ENCODE results near the gene GLI2. TPM values are rescaled to one million over a fixed set of nuclear protein-coding genes. Genes with fewer than 3 reads are reported as not detected.

Gene GLI2
- polyA plus RNA-seq, 2 of the 4 experiments (the other 2 are of a cell fraction): 5.6 to 12.5 TPM

DNA sequence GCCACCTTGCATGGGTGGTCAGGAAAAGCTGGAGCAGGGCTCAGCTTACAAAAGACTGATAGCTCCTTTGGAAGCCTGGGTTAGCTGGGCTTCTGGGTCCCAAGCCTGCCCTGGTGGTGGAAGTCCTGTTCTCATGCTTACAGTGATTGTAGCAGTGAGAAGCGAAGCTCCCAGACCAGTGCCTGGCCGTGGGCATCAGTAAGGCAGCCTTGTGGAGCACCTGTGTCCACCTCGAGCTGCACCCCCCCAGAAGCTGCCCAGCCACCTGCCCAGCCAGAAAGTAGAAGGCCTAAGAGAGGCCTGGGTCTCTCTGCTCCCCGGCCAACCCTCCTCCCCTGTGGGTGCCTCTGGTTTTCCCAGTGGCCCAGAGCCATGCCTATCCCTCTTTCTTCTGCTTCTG, 10.5 kb downstream of the GLI2 start:
- Histone ChIP-seq H3K4me2 (no peak overlapping the region), H3K9me3 (no peaks in the 10 kb centered on the region), H3K4me3 (no peak overlapping the region), H3K27ac (0 out of 6 replicates have a peak overlapping the region, but pooled peaks of 1 of the 2 experiments have one; percentile 12), H3K4me1 (peaks cover 28% of the 10 kb centered on the region)
- CTCF ChIA-PET: no interaction called here
- FAIRE-seq (no peak), ATAC-seq (no peak), DNase-seq (ENCODE audit: low read depth in 1 of 2, low spot score in 1 of 2) (no peak)
- TF ChIP-seq, protein P1, sequence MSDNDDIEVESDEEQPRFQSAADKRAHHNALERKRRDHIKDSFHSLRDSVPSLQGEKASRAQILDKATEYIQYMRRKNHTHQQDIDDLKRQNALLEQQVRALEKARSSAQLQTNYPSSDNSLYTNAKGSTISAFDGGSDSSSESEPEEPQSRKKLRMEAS (IDR thresholded peaks at IDR 0.05): no peak
- TF ChIP-seq HOXB5 (CRISPR knock-in tag; IDR thresholded peaks at IDR 0.05) (no peak), ZC3H11A (IDR thresholded peaks at IDR 0.05) (no peak), RCOR1 (IDR thresholded peaks at IDR 0.05; ENCODE audit: low read depth, low read length) (no peak), PHF8 (IDR thresholded peaks at IDR 0.05; ENCODE audit: borderline replicate concordance, low read depth) (no peak), MYC (IDR thresholded peaks at IDR 0.05; ENCODE audit: borderline replicate concordance, low read length) (no peak), CHD2 (IDR thresholded peaks at IDR 0.05; ENCODE audit: low read length, partially characterized antibody) (no peak), MAZ (IDR thresholded peaks at IDR 0.05; ENCODE audit: borderline replicate concordance, low read depth, low read length) (no peak), SMC3 (IDR thresholded peaks at IDR 0.05) (no peak), CBX2 (IDR thresholded peaks at IDR 0.05; ENCODE audit: borderline replicate concordance, low read depth) (no peak), NFE2L2 (conservative IDR thresholded peaks at IDR 0.05; ENCODE audit: low read length) (no peak), CEBPB (IDR thresholded peaks at IDR 0.05) (no peak), HOXA7 (CRISPR knock-in tag; IDR thresholded peaks at IDR 0.05) (no peak)
- TF ChIP-seq, protein P2, sequence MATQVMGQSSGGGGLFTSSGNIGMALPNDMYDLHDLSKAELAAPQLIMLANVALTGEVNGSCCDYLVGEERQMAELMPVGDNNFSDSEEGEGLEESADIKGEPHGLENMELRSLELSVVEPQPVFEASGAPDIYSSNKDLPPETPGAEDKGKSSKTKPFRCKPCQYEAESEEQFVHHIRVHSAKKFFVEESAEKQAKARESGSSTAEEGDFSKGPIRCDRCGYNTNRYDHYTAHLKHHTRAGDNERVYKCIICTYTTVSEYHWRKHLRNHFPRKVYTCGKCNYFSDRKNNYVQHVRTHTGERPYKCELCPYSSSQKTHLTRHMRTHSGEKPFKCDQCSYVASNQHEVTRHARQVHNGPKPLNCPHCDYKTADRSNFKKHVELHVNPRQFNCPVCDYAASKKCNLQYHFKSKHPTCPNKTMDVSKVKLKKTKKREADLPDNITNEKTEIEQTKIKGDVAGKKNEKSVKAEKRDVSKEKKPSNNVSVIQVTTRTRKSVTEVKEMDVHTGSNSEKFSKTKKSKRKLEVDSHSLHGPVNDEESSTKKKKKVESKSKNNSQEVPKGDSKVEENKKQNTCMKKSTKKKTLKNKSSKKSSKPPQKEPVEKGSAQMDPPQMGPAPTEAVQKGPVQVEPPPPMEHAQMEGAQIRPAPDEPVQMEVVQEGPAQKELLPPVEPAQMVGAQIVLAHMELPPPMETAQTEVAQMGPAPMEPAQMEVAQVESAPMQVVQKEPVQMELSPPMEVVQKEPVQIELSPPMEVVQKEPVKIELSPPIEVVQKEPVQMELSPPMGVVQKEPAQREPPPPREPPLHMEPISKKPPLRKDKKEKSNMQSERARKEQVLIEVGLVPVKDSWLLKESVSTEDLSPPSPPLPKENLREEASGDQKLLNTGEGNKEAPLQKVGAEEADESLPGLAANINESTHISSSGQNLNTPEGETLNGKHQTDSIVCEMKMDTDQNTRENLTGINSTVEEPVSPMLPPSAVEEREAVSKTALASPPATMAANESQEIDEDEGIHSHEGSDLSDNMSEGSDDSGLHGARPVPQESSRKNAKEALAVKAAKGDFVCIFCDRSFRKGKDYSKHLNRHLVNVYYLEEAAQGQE (IDR thresholded peaks at IDR 0.05): no peak
- TF ChIP-seq, protein P3, sequence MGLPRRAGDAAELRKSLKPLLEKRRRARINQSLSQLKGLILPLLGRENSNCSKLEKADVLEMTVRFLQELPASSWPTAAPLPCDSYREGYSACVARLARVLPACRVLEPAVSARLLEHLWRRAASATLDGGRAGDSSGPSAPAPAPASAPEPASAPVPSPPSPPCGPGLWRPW (IDR thresholded peaks at IDR 0.05): no peak
- TF ChIP-seq, protein P4, sequence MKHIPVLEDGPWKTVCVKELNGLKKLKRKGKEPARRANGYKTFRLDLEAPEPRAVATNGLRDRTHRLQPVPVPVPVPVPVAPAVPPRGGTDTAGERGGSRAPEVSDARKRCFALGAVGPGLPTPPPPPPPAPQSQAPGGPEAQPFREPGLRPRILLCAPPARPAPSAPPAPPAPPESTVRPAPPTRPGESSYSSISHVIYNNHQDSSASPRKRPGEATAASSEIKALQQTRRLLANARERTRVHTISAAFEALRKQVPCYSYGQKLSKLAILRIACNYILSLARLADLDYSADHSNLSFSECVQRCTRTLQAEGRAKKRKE (CRISPR knock-in tag; IDR thresholded peaks at IDR 0.05; ENCODE audit: low read depth): no peak
- POLR2A ChIA-PET: no interaction called here
- 88% methylated on average over 4 of the region's 4 CpGs for WGBS (ENCODE audit: missing lambda C conversion rate)

DNA sequence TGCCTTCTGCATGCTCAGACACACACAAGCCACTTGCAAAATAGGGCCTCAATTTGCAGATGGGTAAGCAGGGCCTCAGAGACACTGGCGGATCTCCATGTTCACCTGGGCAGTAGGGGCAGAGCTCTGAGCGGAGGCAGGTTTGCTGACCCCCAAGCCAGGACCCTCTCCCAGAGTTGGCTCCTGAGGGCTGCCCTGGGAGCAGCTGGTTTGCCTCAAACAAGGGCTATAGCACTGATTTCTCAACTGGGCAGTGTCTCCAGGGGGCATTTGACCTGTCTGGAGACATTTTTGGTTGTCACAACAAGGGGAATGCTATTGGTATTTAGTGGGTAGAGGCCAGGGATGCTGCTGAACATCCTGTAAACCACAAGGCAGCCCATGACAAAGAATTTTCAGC, 11.6 kb downstream of the GLI2 start:
- FAIRE-seq: no peak
- TF ChIP-seq CBX2 (IDR thresholded peaks at IDR 0.05; ENCODE audit: borderline replicate concordance, low read depth) (no peak), RFX5 (IDR thresholded peaks at IDR 0.05) (no peak), SREBF2 (IDR thresholded peaks at IDR 0.05) (no peak), EP300 (IDR thresholded peaks at IDR 0.05) (no peak), POLR2A (IDR thresholded peaks at IDR 0.05; ENCODE audit: low read length) (no peak), TFCP2L1 (CRISPR knock-in tag; IDR thresholded peaks at IDR 0.05) (no peak), ZFP36 (IDR thresholded peaks at IDR 0.05; ENCODE audit: borderline replicate concordance, partially characterized antibody) (no peak), JUNB (IDR thresholded peaks at IDR 0.05) (no peak), SMC3 (IDR thresholded peaks at IDR 0.05) (no peak), MYC (IDR thresholded peaks at IDR 0.05; ENCODE audit: borderline replicate concordance, low read length) (no peak), HOXB13 (CRISPR knock-in tag; IDR thresholded peaks at IDR 0.05; ENCODE audit: low read depth) (no peak), RCOR1 (IDR thresholded peaks at IDR 0.05; ENCODE audit: low read depth, low read length) (no peak), EHMT2 (IDR thresholded peaks at IDR 0.05; ENCODE audit: low read depth) (no peak), FOXS1 (CRISPR knock-in tag; IDR thresholded peaks at IDR 0.05) (no peak), CBX8 (IDR thresholded peaks at IDR 0.05) (no peak), ESRRA (IDR thresholded peaks at IDR 0.05; ENCODE audit: borderline replicate concordance, low read length) (no peak)
- TF ChIP-seq, protein P5, sequence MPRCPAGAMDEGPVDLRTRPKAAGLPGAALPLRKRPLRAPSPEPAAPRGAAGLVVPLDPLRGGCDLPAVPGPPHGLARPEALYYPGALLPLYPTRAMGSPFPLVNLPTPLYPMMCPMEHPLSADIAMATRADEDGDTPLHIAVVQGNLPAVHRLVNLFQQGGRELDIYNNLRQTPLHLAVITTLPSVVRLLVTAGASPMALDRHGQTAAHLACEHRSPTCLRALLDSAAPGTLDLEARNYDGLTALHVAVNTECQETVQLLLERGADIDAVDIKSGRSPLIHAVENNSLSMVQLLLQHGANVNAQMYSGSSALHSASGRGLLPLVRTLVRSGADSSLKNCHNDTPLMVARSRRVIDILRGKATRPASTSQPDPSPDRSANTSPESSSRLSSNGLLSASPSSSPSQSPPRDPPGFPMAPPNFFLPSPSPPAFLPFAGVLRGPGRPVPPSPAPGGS (IDR thresholded peaks at IDR 0.05): no peak
- TF ChIP-seq, protein P6, sequence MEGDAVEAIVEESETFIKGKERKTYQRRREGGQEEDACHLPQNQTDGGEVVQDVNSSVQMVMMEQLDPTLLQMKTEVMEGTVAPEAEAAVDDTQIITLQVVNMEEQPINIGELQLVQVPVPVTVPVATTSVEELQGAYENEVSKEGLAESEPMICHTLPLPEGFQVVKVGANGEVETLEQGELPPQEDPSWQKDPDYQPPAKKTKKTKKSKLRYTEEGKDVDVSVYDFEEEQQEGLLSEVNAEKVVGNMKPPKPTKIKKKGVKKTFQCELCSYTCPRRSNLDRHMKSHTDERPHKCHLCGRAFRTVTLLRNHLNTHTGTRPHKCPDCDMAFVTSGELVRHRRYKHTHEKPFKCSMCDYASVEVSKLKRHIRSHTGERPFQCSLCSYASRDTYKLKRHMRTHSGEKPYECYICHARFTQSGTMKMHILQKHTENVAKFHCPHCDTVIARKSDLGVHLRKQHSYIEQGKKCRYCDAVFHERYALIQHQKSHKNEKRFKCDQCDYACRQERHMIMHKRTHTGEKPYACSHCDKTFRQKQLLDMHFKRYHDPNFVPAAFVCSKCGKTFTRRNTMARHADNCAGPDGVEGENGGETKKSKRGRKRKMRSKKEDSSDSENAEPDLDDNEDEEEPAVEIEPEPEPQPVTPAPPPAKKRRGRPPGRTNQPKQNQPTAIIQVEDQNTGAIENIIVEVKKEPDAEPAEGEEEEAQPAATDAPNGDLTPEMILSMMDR (IDR thresholded peaks at IDR 0.05): no peak
- TF ChIP-seq, protein P7, sequence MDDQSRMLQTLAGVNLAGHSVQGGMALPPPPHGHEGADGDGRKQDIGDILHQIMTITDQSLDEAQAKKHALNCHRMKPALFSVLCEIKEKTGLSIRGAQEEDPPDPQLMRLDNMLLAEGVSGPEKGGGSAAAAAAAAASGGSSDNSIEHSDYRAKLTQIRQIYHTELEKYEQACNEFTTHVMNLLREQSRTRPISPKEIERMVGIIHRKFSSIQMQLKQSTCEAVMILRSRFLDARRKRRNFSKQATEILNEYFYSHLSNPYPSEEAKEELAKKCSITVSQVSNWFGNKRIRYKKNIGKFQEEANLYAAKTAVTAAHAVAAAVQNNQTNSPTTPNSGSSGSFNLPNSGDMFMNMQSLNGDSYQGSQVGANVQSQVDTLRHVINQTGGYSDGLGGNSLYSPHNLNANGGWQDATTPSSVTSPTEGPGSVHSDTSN (IDR thresholded peaks at IDR 0.05): no peak

More for the DNA sequence above, 11.6 kb downstream of the GLI2 start:
- 93% methylated on average over 2 of the region's 2 CpGs for WGBS (ENCODE audit: missing lambda C conversion rate)
- DNase-seq (ENCODE audit: low read depth in 1 of 2, low spot score in 1 of 2): no peak
- no peak overlapping the region for H3K4me2 ChIP-seq
- POLR2A ChIA-PET: interaction anchor here (0.6 kb wide), 1 partner anchor 18 kb away, joined by 3 read pairs; no protein-coding TSS in a partner anchor
- ATAC-seq: no peak
- no peaks in the 10 kb centered on the region for H3K9me3 ChIP-seq
- CTCF ChIA-PET: interaction anchor here (0.9 to 1.2 kb wide), 2 partner anchors 8 to 11 kb away, joined by 3 to 5 read pairs; no protein-coding TSS in a partner anchor
- no peak overlapping the region for H3K4me3 ChIP-seq
- H3K27ac ChIP-seq: no peak overlapping the region
- H3K4me1 ChIP-seq: peaks cover 29% of the 10 kb centered on the region

Data from A549 (cell line).